B cell (primary cell): ENCODE results near the gene NOL4L. TPM values are rescaled to one million over a fixed set of nuclear protein-coding genes. Genes with fewer than 3 reads are reported as not detected.

Experiments
- ATAC-seq: fragments of 200-7000 bp; cut with Tn5 transposase; one replicate; pipeline ENCODE4 v1.10.0; 2021; ENCODE audit warnings: low read depth, mild to moderate bottlenecking, moderate number of reproducible peaks, moderate library complexity
- CTCF ChIA-PET: fragments of 350-600 bp; sonication (Branson Sonifier 250); formaldehyde crosslinking; loops from one replicate; lab custom pipeline; 2021; ENCODE audit warnings: antibody characterized with exemption, inconsistent platforms; lab: Charles Lee
- POLR2A ChIA-PET: fragments of 350-600 bp; sonication (Branson Sonifier 250); formaldehyde crosslinking; loops from one replicate; lab custom pipeline; 2021; ENCODE audit warnings: antibody characterized with exemption; lab: Charles Lee
- DNase-seq: peaks from one replicate; pipeline ENCODE4 v3.0.0; 2013
- H2AFZ ChIP-seq: 2 replicates; pipeline ENCODE4 v1.6.1; 2012; ENCODE audit warnings: mild to moderate bottlenecking, low read depth, low read length; ENCODE audit not compliant: insufficient read depth, poor library complexity, severe bottlenecking
- H3K27ac ChIP-seq, 2 donors: 1 replicate in 1 of 2; 2 replicates in 1 of 2; pipeline ENCODE4 v1.5.1; 2012 to 2013; ENCODE audit warnings: low read length in 2 of 2, mild to moderate bottlenecking in 2 of 2, moderate library complexity in 1 of 2
- H3K27me3 ChIP-seq, 4 experiments: fragments of 200-600 bp in 1 of 4; sonication (generic) in 1 of 4; replicated peaks in 1 of 4; 1 replicate in 2 of 4; 2 replicates in 2 of 4; pipeline versions ENCODE4 v1.6.1 to v1.7.0; 2013 to 2016; ENCODE audit warnings: low read length in 3 of 4, mild to moderate bottlenecking in 2 of 4, mixed read lengths in 1 of 4, moderate library complexity in 1 of 4; ENCODE audit not compliant: insufficient read depth in 4 of 4, control insufficient read depth in 3 of 4; ENCODE audit errors: control extremely low read depth in 1 of 4
- H3K36me3 ChIP-seq, 2 experiments: replicated peaks in 1 of 2; 1 replicate in 1 of 2; 2 replicates in 1 of 2; pipeline versions ENCODE4 v1.6.1 to v1.7.1; 2013; ENCODE audit warnings: low read length in 1 of 2; ENCODE audit not compliant: insufficient read depth in 2 of 2, control insufficient read depth in 1 of 2; ENCODE audit errors: control extremely low read depth in 1 of 2, extremely low read depth in 1 of 2
- H3K4me1 ChIP-seq, 2 donors: fragments of 200-600 bp in 1 of 2; sonication (generic) in 1 of 2; 1 replicate in 1 of 2; 2 replicates in 1 of 2; pipeline versions ENCODE4 v1.5.1 to v1.6.1; 2013 to 2017; ENCODE audit warnings: low read length in 2 of 2; ENCODE audit not compliant: control insufficient read depth in 2 of 2, insufficient read depth in 2 of 2
- H3K4me2 ChIP-seq: replicated peaks from 2 replicates; pipeline ENCODE3; 2012; ENCODE audit warnings: mild to moderate bottlenecking, low read depth, low read length; ENCODE audit not compliant: poor library complexity, severe bottlenecking
- H3K4me3 ChIP-seq, 5 experiments: fragments of 200-600 bp in 1 of 5; sonication (generic) in 1 of 5; 1 replicate in 3 of 5; 2 replicates in 2 of 5; pipeline versions ENCODE4 v1.5.1 to v1.7.0; 2011 to 2016; ENCODE audit warnings: low read length in 4 of 5, mild to moderate bottlenecking in 4 of 5, low read depth in 2 of 5, control low read depth in 1 of 5, moderate library complexity in 1 of 5; ENCODE audit not compliant: insufficient read depth in 1 of 5; ENCODE audit errors: control extremely low read depth in 1 of 5, extremely low read depth in 1 of 5
- H3K79me2 ChIP-seq: fragments of 200-600 bp; sonication (generic); one replicate; pipeline ENCODE4 v1.6.0; 2016; ENCODE audit warnings: low read length; ENCODE audit not compliant: control insufficient read depth, insufficient read depth
- H3K9ac ChIP-seq: fragments of 200-600 bp; sonication (generic); 2 replicates; pipeline ENCODE4 v1.6.1; 2017; ENCODE audit warnings: mild to moderate bottlenecking, low read length, moderate library complexity
- H3K9me3 ChIP-seq, 3 donors: one replicate each; pipeline versions ENCODE4 v1.6.1 to v1.7.1; 2013; ENCODE audit warnings: low read length in 2 of 3; ENCODE audit not compliant: control insufficient read depth in 2 of 3, insufficient read depth in 1 of 3; ENCODE audit errors: control extremely low read depth in 1 of 3
- H4K20me1 ChIP-seq: 2 replicates; pipeline ENCODE4 v1.6.0; 2012; ENCODE audit warnings: mild to moderate bottlenecking, low read length; ENCODE audit not compliant: insufficient read depth, control insufficient read depth, poor library complexity, severe bottlenecking
- H3K27ac Mint-ChIP-seq: one replicate; pipeline ENCODE4 v1.8.0; 2021; ENCODE audit warnings: mixed read lengths
- H3K27me3 Mint-ChIP-seq: one replicate; pipeline ENCODE4 v1.8.0; 2021; ENCODE audit warnings: mixed read lengths
- H3K4me1 Mint-ChIP-seq: one replicate; pipeline ENCODE4 v1.8.0; 2021; ENCODE audit warnings: mixed read lengths
- H3K4me3 Mint-ChIP-seq: one replicate; pipeline ENCODE4 v1.8.0; 2021; ENCODE audit warnings: mixed read lengths
- H3K9me3 Mint-ChIP-seq: one replicate; pipeline ENCODE4 v1.8.0; 2022; ENCODE audit warnings: mixed read lengths; ENCODE audit not compliant: insufficient read depth
- EZH2 ChIP-seq: IDR thresholded peaks from 2 replicates; pipeline ENCODE4 v1.6.1; 2012; ENCODE audit warnings: borderline replicate concordance, low read depth, mild to moderate bottlenecking, moderate library complexity, low read length; ENCODE audit not compliant: insufficient read depth, poor library complexity, severe bottlenecking
- WGBS: methylation state at CpG from one replicate; pipeline ENCODE4 v1.1.5; 2013; ENCODE audit warnings: missing lambda C conversion rate; ENCODE audit not compliant: insufficient coverage; 5-methylcytosine and 5-hydroxymethylcytosine counted together
- intact Hi-C: fragments of 100-400 bp; cut with micrococcal nuclease; formaldehyde crosslinking; loops from one replicate; pipeline ENCODE4 v1.10.0; 2022
- polyA plus RNA-seq: library from polyadenylated mRNA; depleted of rRNA; stranded (reverse); fragments of >200 nt; gene quantifications from 2 replicates; pipeline ENCODE4 v1.2.3, GENCODE V29; 2012
- total RNA-seq, 2 donors: library from RNA; stranded (reverse); fragments of 120-200 nt in 1 of 2; gene quantifications; 1 replicate in 1 of 2; 2 replicates in 1 of 2; pipeline versions ENCODE4 v1.2.3 to v1.2.4, GENCODE V29; 2013 to 2022
- TF ChIP-seq, protein P1 (sequence below): fragments of 200-600 bp; IDR thresholded peaks from one replicate; pipeline ENCODE4 v1.8.0; 2022; ENCODE audit warnings: antibody characterized with exemption, mild to moderate bottlenecking

NOL4L gene
- total and polyA plus RNA-seq, 2 donors (not counting 1 experiment from before 2014, with no cell fraction given) = 6.5 to 7.9 TPM

DNA sequence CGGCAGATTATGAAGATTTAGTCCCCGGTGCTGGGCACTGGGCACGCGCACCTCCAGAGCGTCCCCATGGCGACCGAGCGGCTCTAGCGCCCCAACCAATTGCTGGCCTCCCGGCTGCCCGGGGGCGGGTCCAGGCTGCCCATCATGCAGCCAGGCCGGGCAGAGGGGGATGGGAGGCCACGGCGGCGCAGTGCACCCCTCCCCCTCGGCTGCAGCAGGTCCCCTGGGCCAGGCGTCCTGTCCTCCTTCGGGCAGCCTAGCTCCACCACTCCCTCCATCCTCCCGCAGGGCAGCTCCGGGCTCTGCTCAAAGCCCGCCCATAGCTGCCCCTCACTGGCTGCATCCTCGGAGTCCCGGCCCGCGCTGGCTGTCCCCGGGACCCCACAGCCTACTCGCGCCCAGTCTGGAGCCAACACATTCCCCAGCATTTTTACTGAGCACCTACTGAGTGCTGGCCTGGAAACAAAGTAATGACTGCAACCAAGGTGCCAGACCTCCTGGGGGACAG lies 127.6 kb downstream of the NOL4L start:
- H3K79me2 ChIP-seq = no peaks in the 10 kb centered on the region
- no peaks in the 10 kb centered on the region for H3K27me3 Mint-ChIP-seq
- no peaks in the 10 kb centered on the region for H3K9me3 ChIP-seq
- H3K4me3 ChIP-seq = no peak overlapping the region
- H3K9me3 Mint-ChIP-seq = no peaks in the 10 kb centered on the region
- no peak overlapping the region for H3K9ac ChIP-seq
- H3K36me3 ChIP-seq = peaks cover 0 to 5% of the 10 kb centered on the region in 2 experiments
- H4K20me1 ChIP-seq = no peaks in the 10 kb centered on the region
- DNase-seq (no peak), ATAC-seq (peak; percentile 60)
- ChIA-PET CTCF (interaction anchor here (1.3 to 1.7 kb wide), 3 partner anchors 11 to 121 kb away, joined by 3 to 5 read pairs (median 4); no protein-coding TSS in a partner anchor), POLR2A (no interaction called here)
- H2AFZ ChIP-seq = no peak overlapping the region
- no peak overlapping the region for H3K27ac ChIP-seq
- H3K4me3 Mint-ChIP-seq = peak overlapping the region; percentile 59
- no peaks in the 10 kb centered on the region for H3K27me3 ChIP-seq
- no peak for TF ChIP-seq EZH2
- TF ChIP-seq, protein P1, sequence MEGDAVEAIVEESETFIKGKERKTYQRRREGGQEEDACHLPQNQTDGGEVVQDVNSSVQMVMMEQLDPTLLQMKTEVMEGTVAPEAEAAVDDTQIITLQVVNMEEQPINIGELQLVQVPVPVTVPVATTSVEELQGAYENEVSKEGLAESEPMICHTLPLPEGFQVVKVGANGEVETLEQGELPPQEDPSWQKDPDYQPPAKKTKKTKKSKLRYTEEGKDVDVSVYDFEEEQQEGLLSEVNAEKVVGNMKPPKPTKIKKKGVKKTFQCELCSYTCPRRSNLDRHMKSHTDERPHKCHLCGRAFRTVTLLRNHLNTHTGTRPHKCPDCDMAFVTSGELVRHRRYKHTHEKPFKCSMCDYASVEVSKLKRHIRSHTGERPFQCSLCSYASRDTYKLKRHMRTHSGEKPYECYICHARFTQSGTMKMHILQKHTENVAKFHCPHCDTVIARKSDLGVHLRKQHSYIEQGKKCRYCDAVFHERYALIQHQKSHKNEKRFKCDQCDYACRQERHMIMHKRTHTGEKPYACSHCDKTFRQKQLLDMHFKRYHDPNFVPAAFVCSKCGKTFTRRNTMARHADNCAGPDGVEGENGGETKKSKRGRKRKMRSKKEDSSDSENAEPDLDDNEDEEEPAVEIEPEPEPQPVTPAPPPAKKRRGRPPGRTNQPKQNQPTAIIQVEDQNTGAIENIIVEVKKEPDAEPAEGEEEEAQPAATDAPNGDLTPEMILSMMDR = no peak
- 58% methylated on average over 28 of the region's 29 CpGs for WGBS
- no peak overlapping the region for H3K27ac Mint-ChIP-seq
- peaks cover 0 to 13% of the 10 kb centered on the region in 2 donors for H3K4me1 ChIP-seq
- H3K4me1 Mint-ChIP-seq = peaks cover 12% of the 10 kb centered on the region
- peak overlapping the region; percentile 54 for H3K4me2 ChIP-seq
- intact Hi-C loops = loop anchor here (1.0 kb wide), 1 partner anchor 120 kb away; no protein-coding TSS in a partner anchor

DNA sequence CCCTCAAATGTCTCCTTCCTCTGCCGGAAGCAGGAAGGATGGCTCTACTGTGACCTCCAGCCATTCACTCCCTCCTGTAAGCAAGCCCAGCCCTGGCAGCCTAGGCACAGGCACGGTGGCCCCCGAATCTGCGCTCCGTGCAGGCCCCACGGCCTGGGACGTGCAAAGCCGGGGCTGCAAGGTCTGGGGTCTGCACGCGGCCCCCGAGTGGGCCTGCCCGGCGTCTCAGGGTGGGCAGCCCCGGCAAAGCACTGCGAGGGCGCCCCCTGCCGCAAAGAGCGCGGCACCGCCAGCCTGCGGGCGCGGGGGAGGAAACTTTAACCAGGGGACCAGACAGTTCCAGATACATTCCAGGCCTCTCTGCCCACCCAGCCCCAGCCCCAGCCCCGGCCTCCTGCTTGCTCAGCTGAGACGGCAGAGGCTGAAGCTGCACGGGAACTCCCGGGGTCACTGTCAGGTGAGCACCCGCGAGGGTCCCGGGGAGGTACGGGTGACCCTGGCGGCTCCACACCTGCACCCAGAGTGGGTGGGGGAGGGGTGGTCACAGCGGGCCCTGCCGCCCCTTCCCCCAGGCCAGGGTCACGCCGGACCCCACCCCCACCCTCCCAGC lies 128.2 kb downstream of the NOL4L start:
- H3K9me3 Mint-ChIP-seq = no peaks in the 10 kb centered on the region
- Histone ChIP-seq H3K9me3 (no peaks in the 10 kb centered on the region), H2AFZ (no peak overlapping the region), H3K27ac (no peak overlapping the region), H3K27me3 (no peaks in the 10 kb centered on the region), H3K4me1 (peaks cover 0 to 13% of the 10 kb centered on the region in 2 donors), H3K79me2 (no peaks in the 10 kb centered on the region), H3K4me2 (peak overlapping the region; percentile 54), H3K9ac (no peak overlapping the region), H3K36me3 (peaks cover 0 to 5% of the 10 kb centered on the region in 2 experiments), H4K20me1 (no peaks in the 10 kb centered on the region), H3K4me3 (no peak overlapping the region)
- TF ChIP-seq, protein P1 = peak; percentile 79
- TF ChIP-seq EZH2 = no peak
- intact Hi-C loops = loop anchor here (1.0 kb wide), 1 partner anchor 120 kb away; no protein-coding TSS in a partner anchor
- ATAC-seq (peak; percentile 60), DNase-seq (peak; percentile 56)
- 50% methylated on average over 27 of the region's 36 CpGs for WGBS
- H3K27me3 Mint-ChIP-seq = no peaks in the 10 kb centered on the region
- CTCF ChIA-PET = interaction anchor here (0.7 to 1.7 kb wide), 3 partner anchors 11 to 121 kb away, joined by 4 to 5 read pairs (median 4); no protein-coding TSS in a partner anchor
- H3K27ac Mint-ChIP-seq = no peak overlapping the region
- POLR2A ChIA-PET = no interaction called here
- H3K4me3 Mint-ChIP-seq = no peak overlapping the region
- H3K4me1 Mint-ChIP-seq = peaks cover 12% of the 10 kb centered on the region
